Measurements from ENCODE around the gene IFNA1. TPM values are rescaled to one million over a fixed set of nuclear protein-coding genes. Genes with fewer than 3 reads are reported as not detected.

The IFNA1 gene
- total and polyA plus RNA-seq, 2 experiments from 2014 or later = not detected

DNA sequence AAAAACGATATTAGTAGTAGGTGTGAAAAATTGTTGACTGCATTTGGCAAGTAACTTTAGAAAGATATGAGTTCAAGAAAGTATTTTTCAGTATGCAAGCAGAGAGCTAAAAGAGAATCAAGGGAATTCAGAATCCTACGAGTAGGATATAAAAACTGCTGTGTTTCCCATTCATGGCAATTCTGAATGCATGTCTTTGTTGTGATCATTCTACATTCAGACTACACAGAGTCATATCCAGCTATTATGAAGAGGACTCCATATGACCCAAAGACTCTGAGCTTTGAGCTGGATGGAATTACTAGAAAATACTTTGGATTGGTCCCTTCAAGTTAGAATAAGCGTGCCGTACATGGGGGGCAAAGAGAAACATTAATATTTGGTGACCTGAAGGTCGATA is 29.9 kb downstream of the IFNA1 start (continued):
- TF ChIP-seq, protein P1, sequence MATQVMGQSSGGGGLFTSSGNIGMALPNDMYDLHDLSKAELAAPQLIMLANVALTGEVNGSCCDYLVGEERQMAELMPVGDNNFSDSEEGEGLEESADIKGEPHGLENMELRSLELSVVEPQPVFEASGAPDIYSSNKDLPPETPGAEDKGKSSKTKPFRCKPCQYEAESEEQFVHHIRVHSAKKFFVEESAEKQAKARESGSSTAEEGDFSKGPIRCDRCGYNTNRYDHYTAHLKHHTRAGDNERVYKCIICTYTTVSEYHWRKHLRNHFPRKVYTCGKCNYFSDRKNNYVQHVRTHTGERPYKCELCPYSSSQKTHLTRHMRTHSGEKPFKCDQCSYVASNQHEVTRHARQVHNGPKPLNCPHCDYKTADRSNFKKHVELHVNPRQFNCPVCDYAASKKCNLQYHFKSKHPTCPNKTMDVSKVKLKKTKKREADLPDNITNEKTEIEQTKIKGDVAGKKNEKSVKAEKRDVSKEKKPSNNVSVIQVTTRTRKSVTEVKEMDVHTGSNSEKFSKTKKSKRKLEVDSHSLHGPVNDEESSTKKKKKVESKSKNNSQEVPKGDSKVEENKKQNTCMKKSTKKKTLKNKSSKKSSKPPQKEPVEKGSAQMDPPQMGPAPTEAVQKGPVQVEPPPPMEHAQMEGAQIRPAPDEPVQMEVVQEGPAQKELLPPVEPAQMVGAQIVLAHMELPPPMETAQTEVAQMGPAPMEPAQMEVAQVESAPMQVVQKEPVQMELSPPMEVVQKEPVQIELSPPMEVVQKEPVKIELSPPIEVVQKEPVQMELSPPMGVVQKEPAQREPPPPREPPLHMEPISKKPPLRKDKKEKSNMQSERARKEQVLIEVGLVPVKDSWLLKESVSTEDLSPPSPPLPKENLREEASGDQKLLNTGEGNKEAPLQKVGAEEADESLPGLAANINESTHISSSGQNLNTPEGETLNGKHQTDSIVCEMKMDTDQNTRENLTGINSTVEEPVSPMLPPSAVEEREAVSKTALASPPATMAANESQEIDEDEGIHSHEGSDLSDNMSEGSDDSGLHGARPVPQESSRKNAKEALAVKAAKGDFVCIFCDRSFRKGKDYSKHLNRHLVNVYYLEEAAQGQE (IDR thresholded peaks at IDR 0.05; ENCODE audit: unreplicated experiment) = no peak

DNA sequence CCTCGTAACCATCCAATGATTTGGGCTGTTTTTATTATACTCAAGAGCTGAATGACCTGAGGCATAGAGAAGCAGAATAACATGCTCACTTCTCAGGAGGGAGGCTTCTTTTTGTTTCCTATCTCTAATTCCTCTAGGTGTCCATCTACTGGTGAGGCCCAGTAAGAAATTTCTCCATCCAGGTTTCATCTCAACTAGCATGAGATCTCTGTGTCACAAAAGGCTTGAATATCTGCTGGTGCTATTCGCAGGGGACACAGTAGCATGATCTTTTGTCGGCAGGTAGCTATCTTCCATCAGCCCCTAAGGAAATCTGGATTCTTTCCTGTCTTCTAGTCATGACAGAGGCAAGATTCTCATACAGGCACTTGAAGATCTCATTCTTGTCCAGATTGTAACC is 33.0 kb downstream of the IFNA1 start:
- Mint-ChIP-seq H3K4me1 (peaks cover 2% of the 10 kb centered on the region; the same call in 1 of the 3 replicates), H3K4me3 (no peak overlapping the region), H3K36me3 (ENCODE audit: low read depth) (no peaks in the 10 kb centered on the region), H3K27ac (no peak overlapping the region), H3K27me3 (ENCODE audit: insufficient read depth, low read depth, poor library complexity) (no peaks in the 10 kb centered on the region), H3K9me3 (no peaks in the 10 kb centered on the region)
- ATAC-seq = no peak
- Histone ChIP-seq H3K4me1 (ENCODE audit: insufficient read depth) (0 out of 2 replicates have a peak, but pooled peaks cover 9% of the 10 kb centered on the region), H4K20me1 (replicated peaks; ENCODE audit: insufficient read depth) (no peaks in the 10 kb centered on the region; the same call in 1 of the 2 replicates), H3K4me2 (no peak overlapping the region), H3K9me2 (ENCODE audit: insufficient read depth) (peaks cover 15% of the 10 kb centered on the region; the same call in 1 of the 2 replicates), H3F3A (replicated peaks; ENCODE audit: low read depth) (no peaks in the 10 kb centered on the region), H3K4me3 (no peak overlapping the region), H3K36me3 (ENCODE audit: insufficient read depth) (no peaks in the 10 kb centered on the region), H3K27me3 (ENCODE audit: insufficient read depth) (no peaks in the 10 kb centered on the region), H3K79me2 (replicated peaks; ENCODE audit: insufficient read depth) (no peaks in the 10 kb centered on the region), H3K27ac (ENCODE audit: low read depth) (no peak overlapping the region), H2AFZ (no peak overlapping the region)
- DNase-seq (ENCODE audit: low spot score) = peak; percentile 30
- TF ChIP-seq JUNB (IDR thresholded peaks at IDR 0.05; ENCODE audit: unreplicated experiment) (no peak), EZH2phosphoT487 (IDR thresholded peaks at IDR 0.05; ENCODE audit: unreplicated experiment) (no peak), NANOG (IDR thresholded peaks at IDR 0.05; ENCODE audit: borderline replicate concordance) (no peak), STAT1 (IDR thresholded peaks at IDR 0.05; ENCODE audit: unreplicated experiment) (no peak), CTCF (conservative IDR thresholded peaks at IDR 0.05; ENCODE audit: low read depth in 2 of 2) (peak in 1 of 2 experiments; percentile 21; a peak in 2 of 4 replicates)
- TF ChIP-seq, protein P2, sequence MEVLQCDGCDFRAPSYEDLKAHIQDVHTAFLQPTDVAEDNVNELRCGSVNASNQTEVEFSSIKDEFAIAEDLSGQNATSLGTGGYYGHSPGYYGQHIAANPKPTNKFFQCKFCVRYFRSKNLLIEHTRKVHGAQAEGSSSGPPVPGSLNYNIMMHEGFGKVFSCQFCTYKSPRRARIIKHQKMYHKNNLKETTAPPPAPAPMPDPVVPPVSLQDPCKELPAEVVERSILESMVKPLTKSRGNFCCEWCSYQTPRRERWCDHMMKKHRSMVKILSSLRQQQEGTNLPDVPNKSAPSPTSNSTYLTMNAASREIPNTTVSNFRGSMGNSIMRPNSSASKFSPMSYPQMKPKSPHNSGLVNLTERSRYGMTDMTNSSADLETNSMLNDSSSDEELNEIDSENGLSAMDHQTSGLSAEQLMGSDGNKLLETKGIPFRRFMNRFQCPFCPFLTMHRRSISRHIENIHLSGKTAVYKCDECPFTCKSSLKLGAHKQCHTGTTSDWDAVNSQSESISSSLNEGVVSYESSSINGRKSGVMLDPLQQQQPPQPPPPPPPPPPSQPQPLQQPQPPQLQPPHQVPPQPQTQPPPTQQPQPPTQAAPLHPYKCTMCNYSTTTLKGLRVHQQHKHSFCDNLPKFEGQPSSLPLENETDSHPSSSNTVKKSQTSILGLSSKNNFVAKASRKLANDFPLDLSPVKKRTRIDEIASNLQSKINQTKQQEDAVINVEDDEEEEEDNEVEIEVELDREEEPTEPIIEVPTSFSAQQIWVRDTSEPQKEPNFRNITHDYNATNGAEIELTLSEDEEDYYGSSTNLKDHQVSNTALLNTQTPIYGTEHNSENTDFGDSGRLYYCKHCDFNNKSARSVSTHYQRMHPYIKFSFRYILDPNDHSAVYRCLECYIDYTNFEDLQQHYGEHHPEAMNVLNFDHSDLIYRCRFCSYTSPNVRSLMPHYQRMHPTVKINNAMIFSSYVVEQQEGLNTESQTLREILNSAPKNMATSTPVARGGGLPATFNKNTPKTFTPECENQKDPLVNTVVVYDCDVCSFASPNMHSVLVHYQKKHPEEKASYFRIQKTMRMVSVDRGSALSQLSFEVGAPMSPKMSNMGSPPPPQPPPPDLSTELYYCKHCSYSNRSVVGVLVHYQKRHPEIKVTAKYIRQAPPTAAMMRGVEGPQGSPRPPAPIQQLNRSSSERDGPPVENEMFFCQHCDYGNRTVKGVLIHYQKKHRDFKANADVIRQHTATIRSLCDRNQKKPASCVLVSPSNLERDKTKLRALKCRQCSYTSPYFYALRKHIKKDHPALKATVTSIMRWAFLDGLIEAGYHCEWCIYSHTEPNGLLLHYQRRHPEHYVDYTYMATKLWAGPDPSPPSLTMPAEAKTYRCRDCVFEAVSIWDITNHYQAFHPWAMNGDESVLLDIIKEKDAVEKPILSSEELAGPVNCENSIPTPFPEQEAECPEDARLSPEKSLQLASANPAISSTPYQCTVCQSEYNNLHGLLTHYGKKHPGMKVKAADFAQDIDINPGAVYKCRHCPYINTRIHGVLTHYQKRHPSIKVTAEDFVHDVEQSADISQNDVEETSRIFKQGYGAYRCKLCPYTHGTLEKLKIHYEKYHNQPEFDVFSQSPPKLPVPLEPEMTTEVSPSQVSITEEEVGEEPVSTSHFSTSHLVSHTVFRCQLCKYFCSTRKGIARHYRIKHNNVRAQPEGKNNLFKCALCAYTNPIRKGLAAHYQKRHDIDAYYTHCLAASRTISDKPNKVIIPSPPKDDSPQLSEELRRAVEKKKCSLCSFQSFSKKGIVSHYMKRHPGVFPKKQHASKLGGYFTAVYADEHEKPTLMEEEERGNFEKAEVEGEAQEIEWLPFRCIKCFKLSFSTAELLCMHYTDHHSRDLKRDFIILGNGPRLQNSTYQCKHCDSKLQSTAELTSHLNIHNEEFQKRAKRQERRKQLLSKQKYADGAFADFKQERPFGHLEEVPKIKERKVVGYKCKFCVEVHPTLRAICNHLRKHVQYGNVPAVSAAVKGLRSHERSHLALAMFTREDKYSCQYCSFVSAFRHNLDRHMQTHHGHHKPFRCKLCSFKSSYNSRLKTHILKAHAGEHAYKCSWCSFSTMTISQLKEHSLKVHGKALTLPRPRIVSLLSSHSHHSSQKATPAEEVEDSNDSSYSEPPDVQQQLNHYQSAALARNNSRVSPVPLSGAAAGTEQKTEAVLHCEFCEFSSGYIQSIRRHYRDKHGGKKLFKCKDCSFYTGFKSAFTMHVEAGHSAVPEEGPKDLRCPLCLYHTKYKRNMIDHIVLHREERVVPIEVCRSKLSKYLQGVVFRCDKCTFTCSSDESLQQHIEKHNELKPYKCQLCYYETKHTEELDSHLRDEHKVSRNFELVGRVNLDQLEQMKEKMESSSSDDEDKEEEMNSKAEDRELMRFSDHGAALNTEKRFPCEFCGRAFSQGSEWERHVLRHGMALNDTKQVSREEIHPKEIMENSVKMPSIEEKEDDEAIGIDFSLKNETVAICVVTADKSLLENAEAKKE (CRISPR knock-in tag; IDR thresholded peaks at IDR 0.05) = peak; percentile 51; the same call in 1 of the 2 replicates
- TF ChIP-seq, protein P1 (IDR thresholded peaks at IDR 0.05; ENCODE audit: unreplicated experiment) = no peak

All from GM23338 (cell line).